ENCODE data around the gene MRPL48. TPM values are rescaled to one million over a fixed set of nuclear protein-coding genes. Genes with fewer than 3 reads are reported as not detected.

Gene MRPL48
- total and polyA plus RNA-seq, 4 donors = 20.5 to 38.1 (median 31.0) TPM

GRCh38 chr11:73912026-73912425 is 124.4 kb downstream of the MRPL48 start:
- 96 to 98% methylated on average over 2 of the region's 2 CpGs for WGBS, 2 donors
- no peak overlapping the region for H3K9ac ChIP-seq (ENCODE audit: insufficient read depth in 1 of 2, low read length in 2 of 2)
- no peak for ATAC-seq (ENCODE audit: insufficient read depth, low FRiP score)
- no peak overlapping the region for H3K4me3 ChIP-seq
- no peaks in the 10 kb centered on the region for H3K27me3 ChIP-seq (ENCODE audit: control insufficient read depth in 3 of 3, insufficient read depth in 3 of 3, low read length in 2 of 3)
- H3K36me3 ChIP-seq (ENCODE audit: control insufficient read depth in 4 of 4, insufficient read depth in 4 of 4, low read length in 4 of 4) = peaks cover 17 to 29% (median 25%) of the 10 kb centered on the region in 4 donors
- DNase-seq = no peak
- peaks cover 0 to 2% (median 0%) of the 10 kb centered on the region in 5 donors for H3K4me1 ChIP-seq (ENCODE audit: control insufficient read depth in 5 of 5, insufficient read depth in 5 of 5, low read length in 5 of 5)
- TF ChIP-seq CTCF (IDR thresholded peaks at IDR 0.05; ENCODE audit: control extremely low read depth, extremely low read depth) = no peak
- no peaks in the 10 kb centered on the region for H3K9me3 ChIP-seq (ENCODE audit: control insufficient read depth in 4 of 4, insufficient read depth in 3 of 4, low read length in 3 of 4)
- no peak overlapping the region for H3K27ac ChIP-seq (ENCODE audit: low read depth in 1 of 2, low read length in 1 of 2)

- peaks cover 21 to 31% (median 26%) of the 10 kb centered on the region in 4 donors for H3K36me3 ChIP-seq (ENCODE audit: control insufficient read depth in 4 of 4, insufficient read depth in 4 of 4, low read length in 4 of 4)
- TF ChIP-seq CTCF (IDR thresholded peaks at IDR 0.05; ENCODE audit: control extremely low read depth, extremely low read depth) = no peak
- no peak for ATAC-seq (ENCODE audit: insufficient read depth, low FRiP score)
Observed at GRCh38 chr11:73913472-73913871, 125.8 kb downstream of the MRPL48 start.

GRCh38 chr11:73914284-73914683 is 126.6 kb downstream of the MRPL48 start:
- Histone ChIP-seq H3K4me1 (ENCODE audit: control insufficient read depth in 5 of 5, insufficient read depth in 5 of 5, low read length in 5 of 5) (no peaks in the 10 kb centered on the region), H3K36me3 (ENCODE audit: control insufficient read depth in 4 of 4, insufficient read depth in 4 of 4, low read length in 4 of 4) (peaks cover 24 to 38% (median 29%) of the 10 kb centered on the region in 4 donors), H3K9ac (ENCODE audit: insufficient read depth in 1 of 2, low read length in 2 of 2) (no peak overlapping the region), H3K4me3 (no peak overlapping the region), H3K9me3 (ENCODE audit: control insufficient read depth in 4 of 4, insufficient read depth in 3 of 4, low read length in 3 of 4) (no peaks in the 10 kb centered on the region), H3K27ac (ENCODE audit: low read depth in 1 of 2, low read length in 1 of 2) (no peak overlapping the region), H3K27me3 (ENCODE audit: control insufficient read depth in 3 of 3, insufficient read depth in 3 of 3, low read length in 2 of 3) (no peaks in the 10 kb centered on the region)
- ATAC-seq (ENCODE audit: insufficient read depth, low FRiP score) (no peak), DNase-seq (no peak)
- TF ChIP-seq CTCF (IDR thresholded peaks at IDR 0.05; ENCODE audit: control extremely low read depth, extremely low read depth) = no peak
- WGBS, 2 donors = 85 to 96% methylated on average over 4 of the region's 4 CpGs

More at GRCh38 chr11:73913472-73913871, 125.8 kb downstream of the MRPL48 start:
- Histone ChIP-seq H3K27ac (ENCODE audit: low read depth in 1 of 2, low read length in 1 of 2) (no peak overlapping the region), H3K9me3 (ENCODE audit: control insufficient read depth in 4 of 4, insufficient read depth in 3 of 4, low read length in 3 of 4) (no peaks in the 10 kb centered on the region), H3K4me1 (ENCODE audit: control insufficient read depth in 5 of 5, insufficient read depth in 5 of 5, low read length in 5 of 5) (no peaks in the 10 kb centered on the region), H3K9ac (ENCODE audit: insufficient read depth in 1 of 2, low read length in 2 of 2) (no peak overlapping the region), H3K27me3 (ENCODE audit: control insufficient read depth in 3 of 3, insufficient read depth in 3 of 3, low read length in 2 of 3) (no peaks in the 10 kb centered on the region), H3K4me3 (no peak overlapping the region)
- DNase-seq = no peak

Other genes starting within 250 kb of the MRPL48 start
- gene FAM168A, start 189.8 kb upstream of the MRPL48 start, total RNA-seq = 10 to 100 TPM; 24.5 to 25.5 TPM
- 1 to 10 TPM; 6.7 to 9.7 TPM for gene FAM168A, start 189.8 kb upstream of the MRPL48 start, polyA plus RNA-seq
- 10 to 100 TPM in 1 of 2 donors, 1 to 10 TPM in 1; 9.6 to 38.8 TPM for gene PLEKHB1, start 141.3 kb upstream of the MRPL48 start, total RNA-seq
- 10 to 100 TPM in 1 of 2 donors, 1 to 10 TPM in 1; 8.1 to 14.2 TPM for gene PLEKHB1, start 141.3 kb upstream of the MRPL48 start, polyA plus RNA-seq
- gene RAB6A, start 26.8 kb upstream of the MRPL48 start, total RNA-seq = 100 to 1,000 TPM in 1 of 2 donors, 10 to 100 TPM in 1; 93.2 to 159 TPM
- gene RAB6A, start 26.8 kb upstream of the MRPL48 start, polyA plus RNA-seq = 10 to 100 TPM; 45.8 to 70.3 TPM
- 10 to 100 TPM; 40.0 to 65.4 TPM for gene COA4, start 89.0 kb downstream of the MRPL48 start, total RNA-seq
- gene COA4, start 89.0 kb downstream of the MRPL48 start, polyA plus RNA-seq = 100 to 1,000 TPM in 1 of 2 donors, 10 to 100 TPM in 1; 75.0 to 105 TPM
- gene PAAF1, start 89.1 kb downstream of the MRPL48 start, total RNA-seq = 10 to 100 TPM; 14.6 to 23.3 TPM
- gene PAAF1, start 89.1 kb downstream of the MRPL48 start, polyA plus RNA-seq = 10 to 100 TPM; 10.2 to 13.3 TPM
- gene DNAJB13, start 163.2 kb downstream of the MRPL48 start, total RNA-seq = 10 to 100 TPM in 1 of 2 donors, 1 to 10 TPM in 1; 6.1 to 11.9 TPM
- gene DNAJB13, start 163.2 kb downstream of the MRPL48 start, polyA plus RNA-seq = 1 to 10 TPM; 5.4 to 6.7 TPM
- 100 to 1,000 TPM in 1 of 2 donors, 10 to 100 TPM in 1; 74.1 to 207 TPM for gene UCP2, start 195.0 kb downstream of the MRPL48 start, total RNA-seq
- 100 to 1,000 TPM in 1 of 2 donors, 10 to 100 TPM in 1; 44.7 to 203 TPM for gene UCP2, start 195.0 kb downstream of the MRPL48 start, polyA plus RNA-seq
- gene UCP3, start 221.2 kb downstream of the MRPL48 start, total RNA-seq = 1 to 10 TPM; 1.7 to 2.8 TPM
- gene UCP3, start 221.2 kb downstream of the MRPL48 start, polyA plus RNA-seq = 1 to 10 TPM; 1.0 to 1.9 TPM